Natural killer cell (primary cell): ENCODE measurements around the gene TBC1D2B. TPM values are rescaled to one million over a fixed set of nuclear protein-coding genes. Genes with fewer than 3 reads are reported as not detected.

Experiments
- ATAC-seq, 3 donors: fragments of 150-1000 bp in 2 of 3; fragments of 200-7000 bp in 1 of 3; cut with Tn5 transposase; 1 replicate in 1 of 3; 2 replicates in 2 of 3; pipeline ENCODE4 v1.10.0; 2021; ENCODE audit warnings: mild to moderate bottlenecking in 2 of 3, moderate library complexity in 2 of 3
- DNase-seq, 2 donors: peaks; one replicate each; pipeline versions ENCODE4 v3.0.0 to v3.0.0-alpha.2; 2013 to 2021; ENCODE audit warnings: mixed read lengths in 1 of 2
- H3K27ac ChIP-seq: one replicate; pipeline ENCODE4 v1.5.1; 2013; ENCODE audit warnings: mild to moderate bottlenecking, low read length
- H3K27me3 ChIP-seq: one replicate; pipeline ENCODE4 v1.6.1; 2013; ENCODE audit warnings: low read length; ENCODE audit not compliant: control insufficient read depth, insufficient read depth
- H3K36me3 ChIP-seq: one replicate; pipeline ENCODE4 v1.6.1; 2013; ENCODE audit warnings: low read length; ENCODE audit not compliant: control insufficient read depth, insufficient read depth
- H3K4me1 ChIP-seq: one replicate; pipeline ENCODE4 v1.6.1; 2013; ENCODE audit warnings: low read length; ENCODE audit not compliant: control insufficient read depth, insufficient read depth
- H3K4me3 ChIP-seq: one replicate; pipeline ENCODE4 v1.5.1; 2013; ENCODE audit warnings: low read length
- H3K9me3 ChIP-seq: one replicate; pipeline ENCODE4 v1.6.1; 2013; ENCODE audit warnings: low read length; ENCODE audit not compliant: control insufficient read depth, insufficient read depth
- H3K27ac Mint-ChIP-seq, 2 donors: one replicate each; pipeline ENCODE4 v1.8.0; 2022; ENCODE audit warnings: mild to moderate bottlenecking in 2 of 2, mixed read lengths in 2 of 2, moderate library complexity in 1 of 2
- H3K27me3 Mint-ChIP-seq, 2 donors: one replicate each; pipeline ENCODE4 v1.8.0; 2022; ENCODE audit warnings: low read depth in 2 of 2, mixed read lengths in 2 of 2
- H3K36me3 Mint-ChIP-seq: one replicate; pipeline ENCODE4 v1.8.0; 2022; ENCODE audit warnings: mixed read lengths
- H3K4me1 Mint-ChIP-seq, 2 donors: one replicate each; pipeline ENCODE4 v1.8.0; 2022; ENCODE audit warnings: mixed read lengths in 2 of 2
- H3K4me3 Mint-ChIP-seq: one replicate; pipeline ENCODE4 v1.8.0; 2022; ENCODE audit warnings: mild to moderate bottlenecking, moderate library complexity, mixed read lengths
- H3K9me3 Mint-ChIP-seq, 2 donors: one replicate each; pipeline ENCODE4 v1.8.0; 2022; ENCODE audit warnings: mixed read lengths in 2 of 2
- CTCF ChIP-seq: fragments of 200-600 bp; IDR thresholded peaks from one replicate; pipeline ENCODE4 v1.8.0; 2022; ENCODE audit warnings: antibody characterized with exemption
- WGBS: methylation state at CpG from one replicate; pipeline ENCODE4 v1.1.7; 2013; ENCODE audit warnings: missing lambda C conversion rate; ENCODE audit not compliant: insufficient coverage; 5-methylcytosine and 5-hydroxymethylcytosine counted together
- intact Hi-C: fragments of 100-400 bp; cut with micrococcal nuclease; formaldehyde crosslinking; loops from one replicate; pipeline ENCODE4 v1.14.2; 2022
- total RNA-seq, 4 donors: library from RNA; stranded (reverse); fragments of 120-200 nt in 1 of 4; gene quantifications; one replicate each; pipeline versions ENCODE4 v1.2.3 to v1.2.4, GENCODE V29; 2013 to 2022

TBC1D2B gene
- total RNA-seq, 3 donors from 2014 or later (not counting 1 experiment from before 2014, with no cell fraction given), result 54.0 to 83.5 (median 56.7) TPM

GRCh38 chr15:78109156-78109555 lies 31.6 kb upstream of the TBC1D2B start:
- Mint-ChIP-seq H3K27me3 (no peaks in the 10 kb centered on the region), H3K36me3 (no peaks in the 10 kb centered on the region), H3K4me3 (no peak overlapping the region), H3K9me3 (no peaks in the 10 kb centered on the region), H3K27ac (no peak overlapping the region), H3K4me1 (peaks cover 34 to 35% of the 10 kb centered on the region in 2 donors)
- 94% methylated on average over 12 of the region's 12 CpGs for WGBS
- Histone ChIP-seq H3K9me3 (no peaks in the 10 kb centered on the region), H3K27ac (no peak overlapping the region), H3K4me3 (no peak overlapping the region), H3K27me3 (no peaks in the 10 kb centered on the region), H3K36me3 (no peaks in the 10 kb centered on the region), H3K4me1 (peaks cover 49% of the 10 kb centered on the region)
- intact Hi-C loops, result no loop called here
- ATAC-seq (no peak), DNase-seq (no peak)
- TF ChIP-seq CTCF, result no peak

- TF ChIP-seq CTCF, result peak; percentile 91
Observed at GRCh38 chr15:78108300-78109084, 31.0 kb upstream of the TBC1D2B start.

GRCh38 chr15:78107471-78107870 lies 30.0 kb upstream of the TBC1D2B start:
- WGBS, result 91% methylated on average over 8 of the region's 8 CpGs
- H3K9me3 ChIP-seq, result no peaks in the 10 kb centered on the region
- Mint-ChIP-seq H3K4me1 (peaks cover 45 to 46% of the 10 kb centered on the region in 2 donors), H3K4me3 (no peak overlapping the region), H3K27me3 (no peaks in the 10 kb centered on the region), H3K27ac (no peak overlapping the region), H3K36me3 (no peaks in the 10 kb centered on the region), H3K9me3 (no peaks in the 10 kb centered on the region)
- H3K27ac ChIP-seq, result no peak overlapping the region
- ATAC-seq, result no peak
- H3K4me3 ChIP-seq, result no peak overlapping the region
- no peaks in the 10 kb centered on the region for H3K36me3 ChIP-seq
- TF ChIP-seq CTCF, result no peak
- H3K27me3 ChIP-seq, result no peaks in the 10 kb centered on the region
- intact Hi-C loops, result no loop called here
- no peak for DNase-seq
- H3K4me1 ChIP-seq, result peaks cover 61% of the 10 kb centered on the region

More at GRCh38 chr15:78108300-78109084, 31.0 kb upstream of the TBC1D2B start:
- Histone ChIP-seq H3K36me3 (no peaks in the 10 kb centered on the region), H3K4me1 (peaks cover 55% of the 10 kb centered on the region), H3K27ac (no peak overlapping the region), H3K4me3 (no peak overlapping the region), H3K9me3 (no peaks in the 10 kb centered on the region), H3K27me3 (no peaks in the 10 kb centered on the region)
- Mint-ChIP-seq H3K27ac (no peak overlapping the region), H3K9me3 (no peaks in the 10 kb centered on the region), H3K4me1 (peaks cover 39 to 42% of the 10 kb centered on the region in 2 donors), H3K27me3 (no peaks in the 10 kb centered on the region), H3K4me3 (no peak overlapping the region), H3K36me3 (no peaks in the 10 kb centered on the region)
- WGBS, result 38% methylated on average over 11 of the region's 11 CpGs
- ATAC-seq, result peak; percentile 72 to 81 (median 76)
- intact Hi-C loops, result loop anchor here (1.0 kb wide), 3 partner anchors 108 to 149 kb away; no protein-coding TSS in a partner anchor
- DNase-seq, result peak; percentile 77 to 93
